Measurements from ENCODE around the gene VTA1. TPM values are rescaled to one million over a fixed set of nuclear protein-coding genes. Genes with fewer than 3 reads are reported as not detected.

The VTA1 gene
- total and polyA plus RNA-seq, 11 donors = 14.3 to 56.6 (median 41.0) TPM

GRCh38 chr6:142171351-142171750 lies 24.3 kb downstream of the VTA1 start:
- Histone ChIP-seq H3K9me3 (no peaks in the 10 kb centered on the region), H3K27me3 (no peaks in the 10 kb centered on the region), H3K36me3 (peaks cover 0 to 90% (median 74%) of the 10 kb centered on the region in 9 donors), H3K4me3 (no peak overlapping the region), H3K27ac (no peak overlapping the region), H3K4me1 (no peaks in the 10 kb centered on the region)
- intact Hi-C loops (cut with DNase I) = no loop called here
- ATAC-seq (no peak), DNase-seq (no peak)
- TF ChIP-seq POLR2A (IDR thresholded peaks at IDR 0.05) (no peak), CTCF (IDR thresholded peaks at IDR 0.05) (no peak)

GRCh38 chr6:142172758-142173157 lies 25.7 kb downstream of the VTA1 start:
- H3K36me3 ChIP-seq = peaks cover 0 to 87% (median 68%) of the 10 kb centered on the region in 9 donors
- H3K4me1 ChIP-seq = no peaks in the 10 kb centered on the region
- ATAC-seq (no peak), DNase-seq (no peak)
- TF ChIP-seq CTCF (IDR thresholded peaks at IDR 0.05) (no peak), POLR2A (IDR thresholded peaks at IDR 0.05) (no peak)
- no peak overlapping the region for H3K27ac ChIP-seq
- intact Hi-C loops (cut with DNase I) = no loop called here
- H3K27me3 ChIP-seq = no peaks in the 10 kb centered on the region
- peaks cover 0 to 11% (median under 1%) of the 10 kb centered on the region in 12 donors for H3K9me3 ChIP-seq
- no peak overlapping the region for H3K4me3 ChIP-seq

- no peak for DNase-seq
- TF ChIP-seq CTCF (IDR thresholded peaks at IDR 0.05) (no peak), POLR2A (IDR thresholded peaks at IDR 0.05) (no peak)
- Histone ChIP-seq H3K27me3 (no peaks in the 10 kb centered on the region), H3K9me3 (peaks cover 0 to 23% (median 7%) of the 10 kb centered on the region in 12 donors), H3K4me3 (no peak overlapping the region), H3K4me1 (no peaks in the 10 kb centered on the region), H3K36me3 (peaks cover 0 to 87% (median 64%) of the 10 kb centered on the region in 9 donors), H3K27ac (no peak overlapping the region)
- 96 to 100% (median 99%) methylated on average over 2 to 3 of the region's 3 CpGs for WGBS, 4 donors
- no peak for ATAC-seq
- intact Hi-C loops (cut with DNase I) = no loop called here
Measured at GRCh38 chr6:142173980-142174379, 26.9 kb downstream of the VTA1 start.

- no peak for DNase-seq
- 94 to 96% (median 96%) methylated on average over 6 of the region's 6 CpGs for WGBS, 4 donors
- intact Hi-C loops (cut with DNase I) = no loop called here
- H3K4me3 ChIP-seq = no peak overlapping the region
- no peaks in the 10 kb centered on the region for H3K4me1 ChIP-seq
- no peaks in the 10 kb centered on the region for H3K27me3 ChIP-seq
- H3K36me3 ChIP-seq = peaks cover 0 to 79% (median 56%) of the 10 kb centered on the region in 9 donors
- no peak overlapping the region for H3K27ac ChIP-seq
- no peak for ATAC-seq
- H3K9me3 ChIP-seq = peaks cover 0 to 25% (median 7%) of the 10 kb centered on the region in 12 donors
- TF ChIP-seq CTCF (IDR thresholded peaks at IDR 0.05) (no peak), POLR2A (IDR thresholded peaks at IDR 0.05) (no peak)
Measured at GRCh38 chr6:142174703-142175102, 27.6 kb downstream of the VTA1 start.
